GM12873 (cell line): ENCODE data around the gene KIRREL3.

Experiments used
- CTCF ChIP-seq: IDR thresholded peaks from 2 replicates; pipeline ENCODE4 v1.5.1; 2012; ENCODE audit warnings: low read depth, mild to moderate bottlenecking, moderate library complexity, low read length, control low read depth; ENCODE audit not compliant: insufficient read depth; ENCODE audit errors: missing control alignments

The KIRREL3 gene

GRCh38 chr11:126547691-126548090 is 452.9 kb downstream of the KIRREL3 start:
- no peak for TF ChIP-seq CTCF

GRCh38 chr11:126547161-126547560 is 453.4 kb downstream of the KIRREL3 start:
- no peak for TF ChIP-seq CTCF

GRCh38 chr11:126546694-126547093 is 453.9 kb downstream of the KIRREL3 start:
- TF ChIP-seq CTCF, result no peak

GRCh38 chr11:126546191-126546590 is 454.4 kb downstream of the KIRREL3 start:
- TF ChIP-seq CTCF, result no peak

DNA sequence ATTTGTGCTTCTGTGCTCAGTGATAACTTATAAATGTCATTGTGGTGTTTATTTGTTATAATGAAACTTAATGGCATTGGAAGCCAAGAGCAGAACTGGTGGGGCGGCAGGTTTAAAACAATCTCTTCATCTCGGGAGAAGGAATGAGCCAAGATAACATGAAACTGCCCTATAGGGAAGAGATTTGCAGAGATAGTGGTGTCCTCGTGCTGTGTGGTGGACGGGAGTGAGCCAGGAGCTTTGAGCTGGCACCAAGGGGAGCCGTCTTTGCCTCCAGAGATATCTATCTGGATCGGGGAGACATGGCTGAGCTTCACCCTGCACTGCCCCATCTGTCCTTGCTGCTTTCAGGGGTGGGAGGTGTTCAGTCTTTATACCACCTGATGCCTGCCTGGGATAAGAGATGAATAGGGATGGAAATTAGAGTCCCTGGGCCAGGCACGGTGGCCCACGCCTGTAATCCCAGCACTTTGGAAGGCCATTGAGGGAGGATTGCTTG is 455.5 kb downstream of the KIRREL3 start:
- TF ChIP-seq CTCF, result no peak

- no peak for TF ChIP-seq CTCF
Observed at GRCh38 chr11:126544108-126545056, 456.2 kb downstream of the KIRREL3 start.

DNA sequence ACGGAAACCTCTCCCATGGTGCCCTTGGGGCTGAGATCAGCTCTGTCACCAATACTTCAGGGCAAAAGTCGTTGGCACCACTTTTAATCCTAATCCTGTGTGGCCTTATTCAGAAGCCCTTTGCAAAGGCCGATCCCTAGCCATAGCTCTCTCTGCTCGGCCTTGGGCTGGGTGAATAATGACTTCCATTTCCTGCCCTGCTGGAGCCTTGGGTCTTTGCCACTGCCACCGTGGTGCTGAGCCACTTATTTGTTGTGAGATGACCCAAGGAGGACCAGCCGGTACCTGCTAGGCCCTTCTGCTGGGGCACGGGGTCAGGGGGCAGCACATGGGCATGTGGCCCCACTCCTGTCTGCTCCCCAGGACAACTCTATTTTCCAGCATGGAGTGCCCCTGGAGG is 456.9 kb downstream of the KIRREL3 start:
- no peak for TF ChIP-seq CTCF
